H1 (cell line): ENCODE measurements around the gene NHSL2. TPM values are rescaled to one million over a fixed set of nuclear protein-coding genes. Genes with fewer than 3 reads are reported as not detected.

Source experiments
- CTCF ChIA-PET: fragments of 300-600 bp; sonication (Branson Sonifier 250); formaldehyde crosslinking; loops from one replicate; lab custom pipeline; 2021; ENCODE audit not compliant: partially characterized antibody; lab: Charles Lee
- POLR2A ChIA-PET: fragments of 300-600 bp; sonication (Branson Sonifier 250); formaldehyde crosslinking; loops from one replicate; lab custom pipeline; 2021; ENCODE audit warnings: inconsistent platforms; ENCODE audit not compliant: partially characterized antibody; lab: Charles Lee
- DNase-seq, 2 experiments: peaks; one replicate each; pipeline versions ENCODE4 v3.0.0 to v3.0.0-alpha.2; 2010 to 2022; ENCODE audit warnings: low spot score in 2 of 2, low read depth in 1 of 2, mixed read lengths in 1 of 2
- FAIRE-seq: peaks from 2 replicates; lab custom pipeline; 2011; peaks lifted over from hg19 to GRCh38; lab: Jason Lieb, UNC
- H2AFZ ChIP-seq: 2 replicates; pipeline ENCODE4 v1.8.1; 2012; ENCODE audit warnings: low read length, inconsistent platforms
- H2AK5ac ChIP-seq: 2 replicates; pipeline ENCODE4 v1.6.1; 2013; ENCODE audit warnings: low read depth, low read length
- H2BK120ac ChIP-seq: replicated peaks from 2 replicates; pipeline ENCODE3; 2013; ENCODE audit warnings: low read depth, low read length, inconsistent platforms
- H2BK12ac ChIP-seq: 2 replicates; pipeline ENCODE4 v1.6.1; 2013; ENCODE audit warnings: low read depth, low read length
- H2BK15ac ChIP-seq: 2 replicates; pipeline ENCODE4 v1.6.1; 2013; ENCODE audit warnings: low read length
- H2BK20ac ChIP-seq: 2 replicates; pipeline ENCODE4 v1.6.1; 2013; ENCODE audit warnings: low read length
- H2BK5ac ChIP-seq: 2 replicates; pipeline ENCODE4 v1.6.1; 2013; ENCODE audit warnings: low read depth, low read length
- H3K14ac ChIP-seq: 2 replicates; pipeline ENCODE4 v1.6.1; 2013; ENCODE audit warnings: inconsistent platforms; ENCODE audit not compliant: insufficient read length
- H3K18ac ChIP-seq: 2 replicates; pipeline ENCODE4 v1.6.1; 2013; ENCODE audit warnings: low read length; ENCODE audit errors: extremely low read depth
- H3K23ac ChIP-seq: 2 replicates; pipeline ENCODE4 v1.6.1; 2013; ENCODE audit warnings: inconsistent platforms; ENCODE audit not compliant: insufficient read length
- H3K23me2 ChIP-seq: 2 replicates; pipeline ENCODE4 v1.6.1; 2013; ENCODE audit warnings: low read depth, low read length
- H3K27ac ChIP-seq: 2 replicates; pipeline ENCODE4 v1.6.1; 2011; ENCODE audit warnings: low read depth, low read length, inconsistent platforms
- H3K27me3 ChIP-seq, 4 experiments: replicated peaks in 1 of 4; 1 replicate in 1 of 4; 2 replicates in 3 of 4; pipeline versions ENCODE4 v1.6.1 to v1.8.1; 2011 to 2013; ENCODE audit warnings: low read length in 3 of 4, mild to moderate bottlenecking in 3 of 4, inconsistent platforms in 2 of 4, mixed read lengths in 2 of 4, moderate library complexity in 1 of 4; ENCODE audit not compliant: control insufficient read depth in 3 of 4, insufficient read depth in 3 of 4; ENCODE audit errors: extremely low read depth in 1 of 4
- H3K36me3 ChIP-seq, 4 experiments: 2 replicates each; pipeline versions ENCODE4 v1.6.1 to v1.8.1; 2011 to 2013; ENCODE audit warnings: mild to moderate bottlenecking in 4 of 4, low read length in 3 of 4, moderate library complexity in 2 of 4, control low read depth in 1 of 4, inconsistent platforms in 1 of 4; ENCODE audit not compliant: insufficient read depth in 4 of 4, control insufficient read depth in 2 of 4
- H3K4ac ChIP-seq: replicated peaks from 2 replicates; pipeline ENCODE3; 2013; ENCODE audit warnings: low read length, low read depth, mixed read lengths, inconsistent platforms; ENCODE audit not compliant: insufficient read length
- H3K4me1 ChIP-seq, 4 experiments: replicated peaks in 1 of 4; 1 replicate in 1 of 4; 2 replicates in 3 of 4; pipeline versions ENCODE4 v1.6.1 to v1.8.1; 2011 to 2013; ENCODE audit warnings: low read length in 3 of 4, inconsistent platforms in 2 of 4, mixed read lengths in 1 of 4; ENCODE audit not compliant: insufficient read depth in 4 of 4, control insufficient read depth in 3 of 4
- H3K4me2 ChIP-seq, 2 experiments: 2 replicates each; pipeline versions ENCODE4 v1.6.1 to v1.8.1; 2011 to 2013; ENCODE audit warnings: low read depth in 2 of 2, low read length in 2 of 2, control low read depth in 1 of 2, inconsistent platforms in 1 of 2, mild to moderate bottlenecking in 1 of 2; ENCODE audit not compliant: insufficient read depth in 1 of 2
- H3K4me3 ChIP-seq, 4 experiments: fragments of 200-600, 300-600 bp in 1 of 4; sonication (generic), shearing (Covaris generic), sonication (Bioruptor Twin) in 1 of 4; 2 replicates each; pipeline versions ENCODE4 v1.5.1 to v1.8.1; 2011 to 2016; ENCODE audit warnings: low read length in 4 of 4, low read depth in 3 of 4, control low read depth in 2 of 4, inconsistent platforms in 2 of 4, mild to moderate bottlenecking in 2 of 4, mixed read lengths in 1 of 4, moderate library complexity in 1 of 4; ENCODE audit not compliant: insufficient read depth in 2 of 4; ENCODE audit errors: extremely low read depth in 1 of 4
- H3K56ac ChIP-seq: replicated peaks from 2 replicates; pipeline ENCODE3; 2013; ENCODE audit warnings: low read depth, mild to moderate bottlenecking, mixed read lengths, low read length, inconsistent platforms; ENCODE audit not compliant: insufficient read length
- H3K79me1 ChIP-seq: 2 replicates; pipeline ENCODE4 v1.6.1; 2013; ENCODE audit warnings: low read depth, low read length, control low read depth
- H3K79me2 ChIP-seq, 2 experiments: 2 replicates each; pipeline versions ENCODE4 v1.6.1 to v1.8.1; 2012 to 2013; ENCODE audit warnings: low read length in 2 of 2, mild to moderate bottlenecking in 2 of 2, inconsistent platforms in 1 of 2; ENCODE audit not compliant: insufficient read depth in 2 of 2, control insufficient read depth in 1 of 2
- H3K9ac ChIP-seq, 4 experiments: replicated peaks in 1 of 4; 1 replicate in 1 of 4; 2 replicates in 3 of 4; pipeline versions ENCODE4 v1.6.1 to v1.8.1; 2011 to 2013; ENCODE audit warnings: low read depth in 3 of 4, low read length in 3 of 4, control low read depth in 2 of 4, mild to moderate bottlenecking in 2 of 4, moderate library complexity in 2 of 4, inconsistent platforms in 1 of 4; ENCODE audit errors: extremely low read depth in 1 of 4
- H3K9me3 ChIP-seq, 2 experiments: 2 replicates each; pipeline versions ENCODE4 v1.6.1 to v1.8.1; 2012 to 2013; ENCODE audit warnings: mild to moderate bottlenecking in 2 of 2, moderate library complexity in 2 of 2, control low read depth in 1 of 2, inconsistent platforms in 1 of 2, low read depth in 1 of 2, low read length in 1 of 2, mixed read lengths in 1 of 2; ENCODE audit not compliant: insufficient read depth in 2 of 2
- H4K20me1 ChIP-seq, 2 experiments: replicated peaks in 1 of 2; 2 replicates each; pipeline versions ENCODE3 to v1.8.1; 2011 to 2013; ENCODE audit warnings: inconsistent platforms in 2 of 2, low read length in 2 of 2, mild to moderate bottlenecking in 1 of 2; ENCODE audit not compliant: insufficient read depth in 2 of 2, control insufficient read depth in 1 of 2
- H4K5ac ChIP-seq: 2 replicates; pipeline ENCODE4 v1.6.1; 2013; ENCODE audit warnings: low read length, low read depth, mixed read lengths, inconsistent platforms; ENCODE audit not compliant: insufficient read length
- H4K8ac ChIP-seq: 2 replicates; pipeline ENCODE4 v1.8.0; 2013; ENCODE audit warnings: mild to moderate bottlenecking, moderate library complexity, low read length, inconsistent platforms; ENCODE audit not compliant: insufficient read depth; ENCODE audit errors: extremely low read depth
- H4K91ac ChIP-seq: replicated peaks from 2 replicates; pipeline ENCODE3; 2013; ENCODE audit warnings: low read length, mixed read lengths, inconsistent platforms; ENCODE audit not compliant: insufficient read length
- CEBPB ChIP-seq: IDR thresholded peaks from 2 replicates; pipeline ENCODE4 v1.6.1; 2012; ENCODE audit warnings: low read depth, low read length
- TBP ChIP-seq: IDR thresholded peaks from 2 replicates; pipeline ENCODE4 v1.6.1; 2011; ENCODE audit warnings: low read depth, low read length, improper control_type of control experiment
- polyA plus RNA-seq, 7 experiments: library from polyadenylated mRNA; depleted of rRNA in 3 of 7; stranded (reverse) in 5 of 7; unstranded in 2 of 7; fragments of >200 nt in 5 of 7; fragments of 200-250 nt in 2 of 7; gene quantifications; 1 replicate in 5 of 7; 2 replicates in 1 of 7; 4 replicates in 1 of 7; pipeline versions ENCODE4 v1.2.1 to v1.2.3, GENCODE V29; 2011 to 2013; ENCODE audit warnings: missing spikeins in 2 of 7, mixed read lengths in 2 of 7
- total RNA-seq: library from RNA; stranded (reverse); fragmentation: NEBNext Ultra II Directional; extraction: Animal tissue kit (Norgen Biotek cat#: 25700); gene quantifications from 2 replicates; pipeline ENCODE4 v1.2.1, GENCODE V29; 2021

NHSL2 gene
- total and polyA plus RNA-seq, 2 of the 8 experiments (the other 6 are each of a cell fraction or from before 2014, with no cell fraction given) = 3.7 to 7.2 TPM

DNA sequence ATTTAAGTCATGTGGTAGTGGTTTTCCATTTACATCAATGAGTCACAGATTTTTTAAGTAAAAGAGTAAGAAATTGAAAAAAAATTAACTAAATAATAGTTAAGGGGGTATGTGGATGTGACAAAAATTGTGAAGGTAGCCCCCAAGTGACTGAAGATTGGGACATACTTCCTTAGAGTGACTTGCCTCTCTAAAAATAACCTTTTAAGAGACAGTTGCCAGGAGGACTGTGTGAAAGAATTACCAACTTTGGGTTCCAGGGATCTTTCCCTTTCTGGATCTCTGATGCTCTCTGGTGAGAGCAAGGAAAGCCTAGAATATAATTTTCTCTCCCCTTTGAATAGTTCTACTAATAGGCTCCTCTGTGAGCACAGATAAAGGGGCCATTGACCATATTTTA is 42.7 kb downstream of the NHSL2 start:
- no peak overlapping the region for H3K23ac ChIP-seq
- no peaks in the 10 kb centered on the region for H3K23me2 ChIP-seq
- H3K56ac ChIP-seq = no peak overlapping the region
- H3K79me2 ChIP-seq = peaks cover 0 to 22% of the 10 kb centered on the region in 2 experiments; a peak in 2 of 4 replicates
- no peaks in the 10 kb centered on the region for H3K9me3 ChIP-seq
- no peak overlapping the region for H2AFZ ChIP-seq
- ChIA-PET CTCF (interaction anchor here (1.1 to 2.4 kb wide), 5 partner anchors 21 to 64 kb away, joined by 3 to 9 read pairs (median 4); no protein-coding TSS in a partner anchor), POLR2A (interaction anchor here (1.8 kb wide), 1 partner anchor 51 kb away, joined by 6 read pairs; no protein-coding TSS in a partner anchor)
- no peak overlapping the region for H4K8ac ChIP-seq
- H3K4ac ChIP-seq = no peak overlapping the region
- H3K27ac ChIP-seq = no peak overlapping the region
- no peaks in the 10 kb centered on the region for H3K27me3 ChIP-seq
- no peak overlapping the region for H2BK12ac ChIP-seq
- TF ChIP-seq CEBPB (no peak), TBP (no peak)
- no peaks in the 10 kb centered on the region for H4K20me1 ChIP-seq
- H3K79me1 ChIP-seq = no peaks in the 10 kb centered on the region
- no peak overlapping the region for H2BK120ac ChIP-seq
- H3K18ac ChIP-seq = no peak overlapping the region
- H3K36me3 ChIP-seq = no peaks in the 10 kb centered on the region
- no peak overlapping the region for H3K14ac ChIP-seq
- H2BK15ac ChIP-seq = no peak overlapping the region
- no peak overlapping the region for H4K5ac ChIP-seq
- no peak overlapping the region for H3K9ac ChIP-seq
- H2AK5ac ChIP-seq = no peak overlapping the region
- FAIRE-seq = no peak
- peaks cover 10 to 30% (median 23%) of the 10 kb centered on the region in 4 experiments for H3K4me1 ChIP-seq
- H2BK20ac ChIP-seq = no peak overlapping the region
- no peak overlapping the region for H3K4me3 ChIP-seq
- DNase-seq = no peak
- no peak overlapping the region for H3K4me2 ChIP-seq
- no peak overlapping the region for H4K91ac ChIP-seq
- no peak overlapping the region for H2BK5ac ChIP-seq
